NCI-H446 (cell line): ENCODE results near the gene DBNDD2.

Experiments used
- DNase-seq, 2 experiments: peaks; one replicate each; lab custom pipeline; 2025; lab: John Stamatoyannopoulos, UW

Gene DBNDD2

DNA sequence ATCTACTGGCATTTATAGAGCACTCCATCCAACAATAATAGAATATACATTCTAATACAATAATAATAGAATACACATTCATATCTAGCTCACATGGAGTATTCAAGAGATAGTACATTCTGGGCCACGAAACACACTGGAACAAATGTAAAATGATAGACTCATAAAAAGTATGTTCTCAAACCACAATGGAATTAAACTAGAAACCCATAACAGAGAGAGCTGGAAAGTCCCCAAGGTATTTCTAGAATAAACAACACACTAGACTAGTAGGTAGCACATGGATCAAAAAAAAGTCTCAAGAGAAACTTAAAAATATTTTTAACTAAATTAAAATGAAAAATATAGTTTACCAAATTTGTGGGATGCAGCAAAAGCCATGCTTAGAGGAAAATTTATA is 20.8 kb upstream of the DBNDD2 start:
- no peak for DNase-seq

DNA sequence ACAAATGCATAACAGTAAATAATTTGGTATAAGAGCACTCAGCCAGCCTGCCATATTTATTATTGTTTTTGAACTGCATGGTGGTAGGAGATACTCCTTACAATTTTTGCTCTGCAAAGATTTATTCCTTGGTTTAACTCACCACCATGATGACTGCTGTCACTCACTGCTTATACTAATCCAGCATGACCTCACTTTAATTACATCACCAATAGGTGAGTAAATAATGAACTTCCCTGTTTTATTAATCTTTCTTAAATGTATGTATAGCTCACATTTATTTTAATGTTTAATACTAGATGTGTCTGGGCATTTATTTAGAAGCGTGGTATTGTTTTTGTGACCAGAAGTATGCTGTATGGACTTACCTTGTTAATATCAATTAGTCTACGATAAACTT is 17.2 kb upstream of the DBNDD2 start:
- DNase-seq = no peak

DNA sequence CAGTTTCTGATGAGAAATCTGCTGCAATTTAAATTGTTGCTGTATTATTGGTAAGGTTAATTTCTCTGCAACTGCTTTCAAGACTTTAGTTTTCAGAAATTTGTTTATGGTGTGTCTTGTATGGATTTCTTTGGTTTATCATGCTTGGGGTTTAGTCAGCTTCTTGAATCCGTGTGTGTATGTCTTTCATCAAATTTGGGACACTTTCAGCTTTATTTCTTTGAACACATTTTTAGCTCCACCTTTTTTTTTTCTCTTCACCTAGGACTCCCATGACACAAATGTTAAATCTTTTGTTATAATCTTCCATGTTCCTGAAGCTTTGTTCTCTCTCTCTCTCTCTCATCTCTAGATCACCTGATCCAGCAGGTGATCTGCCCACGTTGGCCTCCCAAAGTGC is 16.5 kb upstream of the DBNDD2 start:
- no peak for DNase-seq

DNA sequence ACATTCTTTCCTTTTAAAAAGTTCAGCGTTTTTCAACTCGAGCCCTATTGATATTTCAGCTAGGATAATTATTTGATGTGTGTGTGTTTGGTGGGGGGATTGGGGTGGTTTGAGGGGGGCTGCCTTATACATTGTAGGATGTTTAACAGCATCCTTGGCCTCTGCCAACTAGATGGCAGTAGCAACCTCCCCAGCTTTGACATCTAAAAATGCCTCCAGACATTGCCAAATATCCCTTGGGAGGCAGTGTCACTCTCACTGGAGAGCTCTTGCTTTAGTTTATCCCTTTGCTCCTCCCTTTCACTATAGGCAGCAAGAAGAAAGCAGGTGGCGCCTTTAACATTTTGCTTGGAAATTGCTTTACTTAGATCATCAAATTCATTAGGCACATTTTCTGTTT is 15.4 kb upstream of the DBNDD2 start:
- DNase-seq = no peak

DNA sequence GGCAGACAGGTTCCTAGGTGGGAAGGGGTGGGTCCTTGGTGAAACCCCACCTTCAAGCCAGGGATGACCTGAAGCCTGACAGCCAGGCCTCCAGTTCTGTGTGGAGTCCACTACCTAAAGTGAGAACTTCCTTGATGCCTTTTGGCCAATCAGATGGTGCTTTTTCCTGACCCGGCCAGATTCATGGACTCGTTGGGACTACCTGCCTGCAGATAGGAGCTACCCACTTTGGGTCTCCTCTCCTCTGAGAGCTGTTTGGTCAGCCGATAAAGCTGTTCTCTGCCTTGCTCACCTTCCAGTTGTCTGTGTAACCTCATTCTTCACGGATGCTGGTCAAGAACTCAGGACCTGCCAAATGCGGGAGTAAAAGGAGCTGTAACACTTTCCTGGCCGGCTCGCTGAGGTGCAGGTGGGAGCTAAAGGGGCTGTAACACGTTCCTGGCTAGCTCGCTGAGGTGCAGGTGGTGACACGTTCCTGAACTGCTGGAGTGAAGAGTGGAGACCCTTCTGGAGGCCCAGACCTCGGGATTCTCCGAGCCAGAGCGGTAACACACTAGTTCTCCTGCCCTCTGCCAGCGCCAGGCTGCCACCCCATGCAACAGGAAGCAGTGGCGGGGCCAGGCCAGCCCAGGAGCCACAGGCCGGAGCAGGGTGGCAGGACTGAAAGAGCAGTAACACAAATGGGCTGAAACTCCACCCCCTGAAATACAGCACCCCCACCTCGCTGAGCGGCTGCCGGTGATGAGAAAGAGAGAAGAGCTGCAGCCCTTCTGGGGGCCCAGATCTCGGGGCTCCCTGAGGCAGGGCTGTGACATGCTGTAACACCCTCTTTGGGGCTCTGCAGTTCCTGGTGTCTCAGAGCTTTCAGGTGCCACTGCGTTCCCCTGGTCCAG is 13.6 kb upstream of the DBNDD2 start:
- DNase-seq = no peak

DNA sequence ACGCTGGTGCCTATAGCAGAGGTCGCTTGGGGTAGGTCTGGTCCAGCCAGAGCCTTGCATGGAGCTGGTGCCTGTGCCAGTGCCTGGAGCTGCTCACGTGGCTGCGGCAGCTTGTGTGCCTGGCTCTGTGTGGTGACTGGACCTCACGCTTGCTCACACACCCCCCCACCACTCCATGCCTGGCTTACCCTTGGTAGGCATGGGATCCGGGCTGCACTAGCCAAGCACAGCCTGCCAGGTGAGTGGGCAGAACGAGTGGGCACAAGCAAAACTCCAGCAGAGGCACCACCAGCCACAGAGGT is 13.0 kb upstream of the DBNDD2 start:
- DNase-seq = no peak

DNA sequence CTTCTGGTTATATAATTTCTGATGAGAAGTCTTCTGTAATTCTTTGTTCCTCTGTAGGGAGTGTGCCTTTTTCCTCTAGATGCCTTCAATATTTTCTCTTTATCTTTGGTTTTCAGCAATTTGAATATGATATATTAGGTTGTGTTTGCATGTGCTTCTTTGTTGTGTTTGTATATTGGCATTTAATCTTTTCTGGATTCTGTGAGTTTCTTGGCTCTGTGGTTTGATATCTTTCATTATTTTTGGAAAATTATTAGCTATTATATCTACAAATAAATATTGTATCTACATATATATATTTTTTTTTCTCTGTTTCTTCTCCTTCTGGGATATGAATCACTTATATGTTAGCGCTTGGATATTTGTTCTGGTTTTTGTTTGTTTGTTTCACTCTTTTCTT is 9.1 kb upstream of the DBNDD2 start:
- DNase-seq = no peak

DNA sequence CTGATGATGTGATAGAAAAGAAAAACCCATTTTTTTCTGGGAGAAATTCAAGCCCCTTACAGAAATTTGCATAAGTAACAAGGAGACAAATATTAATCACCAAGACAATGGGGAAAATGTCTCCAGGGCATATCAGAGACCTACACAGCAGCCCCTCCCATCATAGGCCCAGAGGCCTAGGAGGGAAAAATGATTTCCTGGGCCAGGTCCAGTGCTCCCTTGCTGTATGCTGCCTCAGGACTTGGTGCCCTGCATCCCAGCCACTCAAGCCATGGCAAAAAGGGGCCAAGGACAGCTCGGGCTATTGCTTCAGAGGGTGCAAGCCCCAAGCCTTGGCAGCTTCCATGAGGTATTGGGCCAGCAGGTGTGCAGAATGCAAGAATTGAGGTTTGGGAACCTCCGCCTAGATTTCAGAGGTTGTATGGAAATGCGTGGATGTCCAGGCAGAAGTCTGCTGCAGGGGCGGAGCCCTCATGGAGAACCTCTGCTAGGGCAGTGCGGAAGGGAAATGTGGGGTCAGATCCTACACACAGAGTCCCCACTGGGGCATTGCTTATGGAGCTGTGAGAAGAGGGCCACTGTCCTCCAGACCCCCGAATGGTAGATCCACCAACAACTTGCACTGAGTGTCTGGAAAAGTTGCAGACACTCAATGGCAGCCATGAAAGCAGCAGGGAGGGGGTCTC is 7.6 kb upstream of the DBNDD2 start:
- no peak for DNase-seq

DNA sequence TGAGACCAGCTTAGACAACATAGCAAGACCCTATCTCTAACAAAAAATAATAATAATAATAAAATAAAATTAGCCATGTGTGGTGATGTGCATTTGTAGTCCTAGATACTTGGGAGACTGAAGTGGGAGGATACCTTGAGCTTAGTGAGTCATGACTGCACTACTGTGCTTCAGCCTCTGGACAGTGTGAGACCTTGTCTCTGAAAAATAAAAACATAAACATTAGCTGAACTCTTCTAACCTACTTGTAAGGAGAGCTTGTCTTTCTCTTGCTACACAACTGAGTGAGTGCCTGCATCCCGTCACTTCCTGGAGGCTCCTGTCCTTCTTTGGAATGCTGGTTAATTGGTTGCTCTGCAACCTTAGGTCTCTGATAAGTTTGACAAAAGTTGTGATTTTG is 5.1 kb upstream of the DBNDD2 start:
- DNase-seq = no peak

DNA sequence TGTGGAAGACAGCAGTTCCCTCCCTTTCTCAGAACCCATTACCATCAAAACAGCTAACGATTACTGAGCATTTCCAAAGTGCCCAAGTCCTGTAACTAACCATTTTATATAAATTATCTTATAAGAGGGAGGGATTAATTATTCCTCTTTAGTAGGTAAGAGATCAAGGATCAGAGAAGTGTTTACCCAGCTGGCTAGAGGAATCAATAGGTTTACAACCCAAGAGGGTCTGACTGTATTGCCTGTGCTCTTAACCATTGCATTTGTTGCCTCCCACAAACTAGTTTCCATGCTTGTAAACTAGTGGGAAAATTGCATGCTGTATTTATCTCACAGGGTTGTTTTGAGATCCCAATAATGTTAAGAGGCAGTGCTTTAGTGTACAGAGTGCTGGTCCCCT is 3.7 kb upstream of the DBNDD2 start:
- DNase-seq = no peak

DNA sequence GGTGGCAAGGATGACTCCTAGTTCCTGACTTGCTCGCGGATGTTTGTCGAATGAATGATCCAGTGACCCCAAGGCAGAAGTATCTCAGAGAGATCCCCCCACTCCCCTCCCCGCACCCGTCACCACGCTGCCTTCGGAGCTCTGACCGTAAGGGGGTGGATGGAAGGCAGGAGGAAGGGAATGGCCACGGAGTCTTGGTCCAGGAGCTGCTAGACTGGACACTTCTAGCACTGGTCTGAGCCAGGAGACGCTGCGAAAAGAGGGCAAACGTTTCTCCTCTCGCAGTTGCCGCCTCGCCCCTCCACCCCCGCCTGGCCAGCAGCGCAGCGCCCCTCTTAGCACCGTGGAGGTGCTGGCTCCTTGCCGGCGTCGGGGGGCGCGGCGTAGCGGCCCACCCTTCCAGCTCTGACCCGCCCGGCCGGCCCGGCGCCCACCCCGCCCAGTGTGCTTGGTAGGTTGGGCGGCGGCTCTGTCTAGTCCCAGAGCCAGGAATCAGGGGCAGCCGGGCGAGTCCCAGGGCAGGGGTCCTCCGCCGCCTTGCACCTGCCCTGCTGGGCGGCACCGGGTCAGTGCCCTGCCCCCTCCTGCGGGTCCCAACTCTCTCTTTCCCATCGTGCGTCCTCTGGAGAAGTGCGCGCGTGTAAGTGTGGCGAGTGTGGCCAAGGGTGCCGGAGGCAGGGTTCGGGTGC is 2.4 kb upstream of the DBNDD2 start:
- no peak for DNase-seq

DNA sequence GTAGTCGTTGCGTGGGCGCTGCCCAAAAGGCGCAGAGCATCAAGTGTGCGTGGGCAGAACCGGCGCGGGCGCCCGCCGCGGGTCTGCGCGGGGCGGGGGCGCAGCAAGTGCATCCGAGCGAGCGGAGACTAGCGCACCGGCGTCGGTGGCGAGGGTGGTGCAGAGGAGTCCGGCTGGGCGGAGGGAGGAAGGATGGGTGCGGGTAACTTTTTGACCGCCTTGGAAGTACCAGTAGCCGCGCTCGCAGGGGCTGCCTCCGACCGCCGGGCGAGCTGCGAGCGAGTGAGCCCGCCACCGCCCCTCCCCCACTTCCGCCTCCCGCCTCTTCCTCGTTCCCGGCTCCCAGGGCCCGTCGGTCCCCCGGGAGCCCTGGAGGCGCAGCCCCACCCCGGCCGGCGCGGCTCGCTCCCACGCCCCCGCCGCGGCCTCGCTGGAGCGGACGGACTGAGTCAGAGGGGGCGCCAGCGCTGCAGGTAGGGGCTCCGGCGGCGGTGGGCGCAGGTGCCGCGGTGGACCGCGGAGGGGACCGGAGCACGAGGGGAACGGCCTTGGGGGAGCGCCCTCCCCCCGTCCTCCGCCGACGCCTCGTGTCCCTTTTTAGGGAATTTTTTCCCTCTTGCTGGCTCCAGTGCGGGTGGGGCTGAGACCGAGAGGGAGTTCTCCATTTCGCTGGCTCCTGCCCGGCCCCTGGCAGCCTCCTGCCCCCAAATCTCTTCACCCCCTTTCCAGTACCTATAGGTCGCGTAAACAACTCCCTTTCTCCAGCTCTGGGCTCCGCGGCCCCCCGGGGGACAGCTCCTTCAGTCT is 1.6 kb upstream of the DBNDD2 start:
- DNase-seq = peak in 1 of 2 experiments; percentile 68

DNA sequence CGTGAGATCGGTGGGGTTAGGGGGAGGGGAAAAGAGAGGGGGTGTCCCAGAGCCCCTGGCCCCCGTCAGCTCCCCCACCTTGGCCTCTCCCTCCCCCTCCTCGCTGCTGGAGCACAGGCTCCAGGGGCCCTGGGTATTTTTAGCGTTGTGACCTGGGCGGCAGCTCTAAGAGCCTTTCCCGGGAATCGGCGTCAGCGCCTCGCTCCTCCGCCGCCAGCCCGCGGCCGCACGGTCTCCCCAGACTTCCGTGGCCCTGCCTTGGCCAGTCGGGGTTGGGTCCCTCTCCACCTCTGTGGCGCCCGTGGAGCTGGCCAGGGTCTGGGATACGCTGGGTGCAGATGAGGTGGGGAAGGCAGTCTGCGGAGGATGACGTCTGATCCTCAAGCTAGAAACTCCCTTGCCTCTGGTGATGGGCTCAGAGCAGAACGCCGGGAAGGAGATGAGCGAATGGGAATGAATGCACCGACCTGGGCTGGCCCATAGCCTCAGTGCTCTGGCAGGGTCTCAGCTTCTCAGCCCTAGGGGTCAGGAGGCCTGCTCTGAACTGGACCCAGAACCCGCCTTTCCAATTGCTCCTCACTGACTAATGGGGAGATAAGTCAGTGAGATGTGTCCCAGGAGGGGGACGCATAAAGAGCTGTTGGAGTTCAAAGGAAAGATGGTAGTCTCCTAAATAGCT is 883 bp upstream of the DBNDD2 start:
- no peak for DNase-seq

DNA sequence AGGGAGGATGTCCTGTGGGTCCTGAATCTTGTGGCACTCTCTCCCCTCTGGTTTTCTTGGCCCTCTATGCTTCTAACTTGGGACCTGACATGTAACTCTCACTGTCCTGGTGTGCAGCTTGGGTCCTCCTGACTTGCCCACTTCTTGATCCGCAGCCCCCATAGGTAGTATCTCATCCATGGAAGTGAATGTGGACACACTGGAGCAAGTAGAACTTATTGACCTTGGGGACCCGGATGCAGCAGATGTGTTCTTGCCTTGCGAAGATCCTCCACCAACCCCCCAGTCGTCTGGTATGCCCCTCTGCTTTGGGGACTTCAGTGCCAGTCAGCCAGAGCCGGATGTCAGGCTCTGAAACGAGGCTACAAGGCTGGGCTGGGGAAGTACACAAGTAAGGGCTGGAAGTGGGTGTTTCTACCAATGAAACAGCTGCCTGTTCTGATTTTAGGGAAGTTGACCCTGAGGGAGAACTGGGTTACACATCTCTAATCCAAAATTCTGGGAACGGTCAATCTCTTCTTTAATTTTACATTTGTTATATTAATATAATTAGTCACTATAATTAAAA is 641 bp downstream of the DBNDD2 start:
- DNase-seq = no peak

DNA sequence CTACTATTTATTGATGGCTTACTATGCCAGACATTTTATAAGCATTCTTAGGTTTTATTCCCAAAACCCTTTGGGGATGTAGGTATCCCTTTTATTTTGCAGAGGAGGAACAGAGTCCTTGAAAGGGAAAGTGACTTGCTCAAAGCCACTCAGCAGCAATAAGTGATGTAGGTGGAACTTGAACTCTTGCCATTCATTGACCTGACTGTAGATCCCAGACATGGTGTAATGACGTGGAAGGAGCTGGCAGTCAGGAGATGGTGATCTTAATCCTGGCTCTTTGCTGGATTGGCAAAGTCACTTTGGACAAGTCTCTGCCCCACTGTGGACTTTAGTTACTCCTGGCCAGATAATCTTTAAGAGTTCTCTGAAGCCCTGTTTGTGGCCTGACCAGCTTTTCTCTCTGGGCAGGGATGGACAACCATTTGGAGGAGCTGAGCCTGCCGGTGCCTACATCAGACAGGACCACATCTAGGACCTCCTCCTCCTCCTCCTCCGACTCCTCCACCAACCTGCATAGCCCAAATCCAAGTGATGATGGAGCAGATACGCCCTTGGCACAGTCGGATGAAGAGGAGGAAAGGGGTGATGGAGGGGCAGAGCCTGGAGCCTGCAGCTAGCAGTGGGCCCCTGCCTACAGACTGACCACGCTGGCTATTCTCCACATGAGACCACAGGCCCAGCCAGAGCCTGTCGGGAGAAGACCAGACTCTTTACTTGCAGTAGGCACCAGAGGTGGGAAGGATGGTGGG is 1.6 kb downstream of the DBNDD2 start:
- DNase-seq = no peak

DNA sequence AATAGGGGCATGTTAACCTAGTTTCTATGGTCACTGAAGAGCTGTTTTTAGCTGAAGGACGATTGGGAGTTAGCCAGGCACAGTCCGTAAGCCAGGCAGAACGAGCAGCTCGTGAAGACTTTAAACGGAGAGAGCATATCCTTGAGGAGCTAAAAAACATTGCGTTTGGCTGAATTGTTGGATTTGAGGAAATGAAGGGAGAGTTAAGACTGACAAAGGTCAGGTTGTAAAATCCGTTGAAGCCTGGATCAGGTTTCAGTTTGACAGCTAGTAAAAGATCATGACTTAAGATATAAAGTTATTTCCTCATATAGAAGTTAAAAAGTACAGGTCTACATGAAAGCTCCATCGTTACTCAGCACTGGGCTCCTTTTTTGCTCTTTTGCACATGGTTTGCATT is 2.8 kb downstream of the DBNDD2 start:
- DNase-seq = no peak

DNA sequence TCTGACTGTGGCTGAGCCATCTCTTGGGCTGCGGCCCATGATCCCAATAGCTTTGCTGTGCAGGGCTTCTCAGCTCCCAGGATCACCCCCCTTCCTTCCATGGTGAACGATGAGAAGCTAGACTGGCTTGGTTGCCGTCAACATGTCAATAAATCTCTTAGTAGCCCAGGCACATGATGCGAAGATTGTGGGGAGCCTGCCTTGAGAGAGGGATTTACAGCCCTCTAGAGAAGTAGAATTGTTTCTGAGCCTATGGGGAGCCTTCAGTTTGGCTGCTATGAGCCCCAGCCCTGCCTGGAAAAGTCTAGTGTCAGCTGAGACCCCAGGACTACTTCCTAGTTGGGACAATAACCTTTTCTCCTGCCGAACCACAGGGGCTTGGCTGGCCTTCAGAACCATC is 4.6 kb downstream of the DBNDD2 start:
- no peak for DNase-seq

DNA sequence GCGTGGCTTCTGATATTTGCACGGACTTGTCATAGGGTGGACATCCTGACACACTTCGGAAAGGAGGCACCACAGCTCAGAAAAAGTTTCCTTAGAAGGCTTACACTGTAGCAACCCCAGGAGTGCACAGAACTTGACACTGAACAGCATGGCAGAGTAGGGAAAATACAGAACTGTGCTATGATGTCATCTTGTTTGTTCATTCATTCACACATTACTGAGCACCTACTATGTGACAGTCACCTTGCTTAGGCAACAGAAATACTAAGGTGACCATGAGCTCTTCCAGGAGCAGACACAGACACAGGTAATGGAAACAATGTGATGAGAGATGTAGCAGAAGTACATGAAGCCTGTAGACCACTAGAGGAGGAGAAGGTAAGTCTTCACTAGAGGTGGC is 5.4 kb downstream of the DBNDD2 start:
- no peak for DNase-seq

DNA sequence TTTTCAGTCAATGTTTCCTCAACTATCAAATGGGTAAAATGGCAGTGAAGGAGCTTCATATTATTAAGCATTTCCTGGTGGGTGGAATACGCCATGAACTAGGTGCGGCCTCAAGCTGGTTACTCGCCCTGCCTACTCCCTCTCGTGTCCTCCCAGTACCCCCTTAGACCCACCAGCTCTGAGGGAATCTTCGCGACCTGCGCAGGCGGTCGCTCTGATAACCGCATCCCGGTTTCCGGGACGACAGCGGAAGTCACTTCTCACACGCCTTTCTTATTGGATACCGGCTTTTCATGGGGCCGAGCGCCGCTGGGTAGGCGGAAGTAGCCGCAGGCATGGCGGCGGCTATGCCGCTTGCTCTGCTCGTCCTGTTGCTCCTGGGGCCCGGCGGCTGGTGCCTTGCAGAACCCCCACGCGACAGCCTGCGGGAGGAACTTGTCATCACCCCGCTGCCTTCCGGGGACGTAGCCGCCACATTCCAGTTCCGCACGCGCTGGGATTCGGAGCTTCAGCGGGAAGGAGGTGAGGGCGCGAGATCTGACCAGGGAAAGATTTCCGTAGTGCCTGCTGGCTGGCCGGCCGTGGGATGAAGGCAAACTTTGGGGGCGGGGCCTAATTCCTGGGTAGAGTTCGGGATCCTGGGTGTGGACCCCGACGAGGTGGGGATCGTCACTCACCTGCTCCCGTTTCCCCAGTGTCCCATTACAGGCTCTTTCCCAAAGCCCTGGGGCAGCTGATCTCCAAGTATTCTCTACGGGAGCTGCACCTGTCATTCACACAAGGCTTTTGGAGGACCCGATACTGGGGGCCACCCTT is 7.9 kb downstream of the DBNDD2 start, which contains the start of gene PIGT:
Gene PIGT, plus strand, starts transcription at position 320 of the 816 bp plus-strand sequence. Its CDS starts 16 bp downstream, at position 336.
- DNase-seq = peak; percentile 50 to 88

DNA sequence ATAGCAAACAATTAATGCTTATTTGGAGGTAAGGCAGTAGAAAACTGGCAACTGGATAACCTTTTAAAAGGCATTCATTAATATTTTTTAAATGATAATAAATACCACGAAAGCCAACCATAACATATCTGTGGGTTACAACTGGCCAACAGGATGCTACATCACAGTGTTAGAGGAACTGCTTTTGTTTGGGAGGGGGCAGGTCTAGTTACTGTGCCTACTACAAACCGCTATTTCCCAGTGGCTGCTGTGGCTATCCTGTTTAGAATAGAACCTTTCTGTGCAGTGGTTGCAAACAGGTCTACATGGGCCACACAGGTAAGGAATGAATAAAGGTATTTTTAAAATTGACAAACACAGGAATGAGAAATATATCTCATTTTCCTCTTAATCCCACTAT is 8.8 kb downstream of the DBNDD2 start:
- no peak for DNase-seq
